H1 (cell line): ENCODE results near the gene FAM149A. TPM values are rescaled to one million over a fixed set of nuclear protein-coding genes. Genes with fewer than 3 reads are reported as not detected.

ENCODE experiments used
- CTCF ChIA-PET: fragments of 300-600 bp; sonication (Branson Sonifier 250); formaldehyde crosslinking; loops from one replicate; lab custom pipeline; 2021; ENCODE audit not compliant: partially characterized antibody; lab: Charles Lee
- POLR2A ChIA-PET: fragments of 300-600 bp; sonication (Branson Sonifier 250); formaldehyde crosslinking; loops from one replicate; lab custom pipeline; 2021; ENCODE audit warnings: inconsistent platforms; ENCODE audit not compliant: partially characterized antibody; lab: Charles Lee
- DNase-seq, 2 experiments: peaks; one replicate each; pipeline versions ENCODE4 v3.0.0 to v3.0.0-alpha.2; 2010 to 2022; ENCODE audit warnings: low spot score in 2 of 2, low read depth in 1 of 2, mixed read lengths in 1 of 2
- FAIRE-seq: peaks from 2 replicates; lab custom pipeline; 2011; peaks lifted over from hg19 to GRCh38; lab: Jason Lieb, UNC
- H2AFZ ChIP-seq: 2 replicates; pipeline ENCODE4 v1.8.1; 2012; ENCODE audit warnings: low read length, inconsistent platforms
- H2AK5ac ChIP-seq: 2 replicates; pipeline ENCODE4 v1.6.1; 2013; ENCODE audit warnings: low read depth, low read length
- H2BK120ac ChIP-seq: replicated peaks from 2 replicates; pipeline ENCODE3; 2013; ENCODE audit warnings: low read depth, low read length, inconsistent platforms
- H2BK12ac ChIP-seq: 2 replicates; pipeline ENCODE4 v1.6.1; 2013; ENCODE audit warnings: low read depth, low read length
- H2BK15ac ChIP-seq: 2 replicates; pipeline ENCODE4 v1.6.1; 2013; ENCODE audit warnings: low read length
- H2BK20ac ChIP-seq: 2 replicates; pipeline ENCODE4 v1.6.1; 2013; ENCODE audit warnings: low read length
- H2BK5ac ChIP-seq: 2 replicates; pipeline ENCODE4 v1.6.1; 2013; ENCODE audit warnings: low read depth, low read length
- H3K14ac ChIP-seq: 2 replicates; pipeline ENCODE4 v1.6.1; 2013; ENCODE audit warnings: inconsistent platforms; ENCODE audit not compliant: insufficient read length
- H3K18ac ChIP-seq: 2 replicates; pipeline ENCODE4 v1.6.1; 2013; ENCODE audit warnings: low read length; ENCODE audit errors: extremely low read depth
- H3K23ac ChIP-seq: 2 replicates; pipeline ENCODE4 v1.6.1; 2013; ENCODE audit warnings: inconsistent platforms; ENCODE audit not compliant: insufficient read length
- H3K23me2 ChIP-seq: 2 replicates; pipeline ENCODE4 v1.6.1; 2013; ENCODE audit warnings: low read depth, low read length
- H3K27ac ChIP-seq: 2 replicates; pipeline ENCODE4 v1.6.1; 2011; ENCODE audit warnings: low read depth, low read length, inconsistent platforms
- H3K27me3 ChIP-seq, 4 experiments: replicated peaks in 1 of 4; 1 replicate in 1 of 4; 2 replicates in 3 of 4; pipeline versions ENCODE4 v1.6.1 to v1.8.1; 2011 to 2013; ENCODE audit warnings: low read length in 3 of 4, mild to moderate bottlenecking in 3 of 4, inconsistent platforms in 2 of 4, mixed read lengths in 2 of 4, moderate library complexity in 1 of 4; ENCODE audit not compliant: control insufficient read depth in 3 of 4, insufficient read depth in 3 of 4; ENCODE audit errors: extremely low read depth in 1 of 4
- H3K36me3 ChIP-seq, 4 experiments: 2 replicates each; pipeline versions ENCODE4 v1.6.1 to v1.8.1; 2011 to 2013; ENCODE audit warnings: mild to moderate bottlenecking in 4 of 4, low read length in 3 of 4, moderate library complexity in 2 of 4, control low read depth in 1 of 4, inconsistent platforms in 1 of 4; ENCODE audit not compliant: insufficient read depth in 4 of 4, control insufficient read depth in 2 of 4
- H3K4ac ChIP-seq: replicated peaks from 2 replicates; pipeline ENCODE3; 2013; ENCODE audit warnings: low read length, low read depth, mixed read lengths, inconsistent platforms; ENCODE audit not compliant: insufficient read length
- H3K4me1 ChIP-seq, 4 experiments: replicated peaks in 1 of 4; 1 replicate in 1 of 4; 2 replicates in 3 of 4; pipeline versions ENCODE4 v1.6.1 to v1.8.1; 2011 to 2013; ENCODE audit warnings: low read length in 3 of 4, inconsistent platforms in 2 of 4, mixed read lengths in 1 of 4; ENCODE audit not compliant: insufficient read depth in 4 of 4, control insufficient read depth in 3 of 4
- H3K4me2 ChIP-seq, 2 experiments: 2 replicates each; pipeline versions ENCODE4 v1.6.1 to v1.8.1; 2011 to 2013; ENCODE audit warnings: low read depth in 2 of 2, low read length in 2 of 2, control low read depth in 1 of 2, inconsistent platforms in 1 of 2, mild to moderate bottlenecking in 1 of 2; ENCODE audit not compliant: insufficient read depth in 1 of 2
- H3K4me3 ChIP-seq, 4 experiments: fragments of 200-600, 300-600 bp in 1 of 4; sonication (generic), shearing (Covaris generic), sonication (Bioruptor Twin) in 1 of 4; 2 replicates each; pipeline versions ENCODE4 v1.5.1 to v1.8.1; 2011 to 2016; ENCODE audit warnings: low read length in 4 of 4, low read depth in 3 of 4, control low read depth in 2 of 4, inconsistent platforms in 2 of 4, mild to moderate bottlenecking in 2 of 4, mixed read lengths in 1 of 4, moderate library complexity in 1 of 4; ENCODE audit not compliant: insufficient read depth in 2 of 4; ENCODE audit errors: extremely low read depth in 1 of 4
- H3K56ac ChIP-seq: replicated peaks from 2 replicates; pipeline ENCODE3; 2013; ENCODE audit warnings: low read depth, mild to moderate bottlenecking, mixed read lengths, low read length, inconsistent platforms; ENCODE audit not compliant: insufficient read length
- H3K79me1 ChIP-seq: 2 replicates; pipeline ENCODE4 v1.6.1; 2013; ENCODE audit warnings: low read depth, low read length, control low read depth
- H3K79me2 ChIP-seq, 2 experiments: 2 replicates each; pipeline versions ENCODE4 v1.6.1 to v1.8.1; 2012 to 2013; ENCODE audit warnings: low read length in 2 of 2, mild to moderate bottlenecking in 2 of 2, inconsistent platforms in 1 of 2; ENCODE audit not compliant: insufficient read depth in 2 of 2, control insufficient read depth in 1 of 2
- H3K9ac ChIP-seq, 4 experiments: replicated peaks in 1 of 4; 1 replicate in 1 of 4; 2 replicates in 3 of 4; pipeline versions ENCODE4 v1.6.1 to v1.8.1; 2011 to 2013; ENCODE audit warnings: low read depth in 3 of 4, low read length in 3 of 4, control low read depth in 2 of 4, mild to moderate bottlenecking in 2 of 4, moderate library complexity in 2 of 4, inconsistent platforms in 1 of 4; ENCODE audit errors: extremely low read depth in 1 of 4
- H3K9me3 ChIP-seq, 2 experiments: 2 replicates each; pipeline versions ENCODE4 v1.6.1 to v1.8.1; 2012 to 2013; ENCODE audit warnings: mild to moderate bottlenecking in 2 of 2, moderate library complexity in 2 of 2, control low read depth in 1 of 2, inconsistent platforms in 1 of 2, low read depth in 1 of 2, low read length in 1 of 2, mixed read lengths in 1 of 2; ENCODE audit not compliant: insufficient read depth in 2 of 2
- H4K20me1 ChIP-seq, 2 experiments: replicated peaks in 1 of 2; 2 replicates each; pipeline versions ENCODE3 to v1.8.1; 2011 to 2013; ENCODE audit warnings: inconsistent platforms in 2 of 2, low read length in 2 of 2, mild to moderate bottlenecking in 1 of 2; ENCODE audit not compliant: insufficient read depth in 2 of 2, control insufficient read depth in 1 of 2
- H4K5ac ChIP-seq: 2 replicates; pipeline ENCODE4 v1.6.1; 2013; ENCODE audit warnings: low read length, low read depth, mixed read lengths, inconsistent platforms; ENCODE audit not compliant: insufficient read length
- H4K8ac ChIP-seq: 2 replicates; pipeline ENCODE4 v1.8.0; 2013; ENCODE audit warnings: mild to moderate bottlenecking, moderate library complexity, low read length, inconsistent platforms; ENCODE audit not compliant: insufficient read depth; ENCODE audit errors: extremely low read depth
- H4K91ac ChIP-seq: replicated peaks from 2 replicates; pipeline ENCODE3; 2013; ENCODE audit warnings: low read length, mixed read lengths, inconsistent platforms; ENCODE audit not compliant: insufficient read length
- BCL11A ChIP-seq, 2 experiments: IDR thresholded peaks; one replicate each; pipeline ENCODE4 v1.6.1; 2011; ENCODE audit warnings: low read depth in 2 of 2, low read length in 2 of 2, mild to moderate bottlenecking in 2 of 2
- CBX5 ChIP-seq: fragments of 300-800, 300-1000 bp; sonication (generic); IDR thresholded peaks from 2 replicates; pipeline ENCODE4 v1.7.1; 2016; ENCODE audit warnings: antibody characterized with exemption, low read length, low read depth
- CEBPB ChIP-seq: IDR thresholded peaks from 2 replicates; pipeline ENCODE4 v1.6.1; 2012; ENCODE audit warnings: low read depth, low read length
- E2F6 ChIP-seq: IDR thresholded peaks from 2 replicates; pipeline ENCODE4 v1.6.1; 2012; ENCODE audit warnings: inconsistent platforms
- EP300 ChIP-seq, 2 experiments: IDR thresholded peaks; 1 replicate in 1 of 2; 2 replicates in 1 of 2; pipeline ENCODE4 v1.6.1; 2011 to 2012; ENCODE audit warnings: low read depth in 2 of 2, low read length in 2 of 2, mild to moderate bottlenecking in 2 of 2, borderline replicate concordance in 1 of 2, inconsistent platforms in 1 of 2, moderate library complexity in 1 of 2
- KDM1A ChIP-seq: fragments of 200-600, 300-600 bp; sonication (generic); IDR thresholded peaks from 2 replicates; pipeline ENCODE4 v1.7.1; 2016; ENCODE audit warnings: mild to moderate bottlenecking, low read length, borderline replicate concordance
- MAFK ChIP-seq: IDR thresholded peaks from 2 replicates; pipeline ENCODE4 v1.6.1; 2012; ENCODE audit warnings: low read depth, mild to moderate bottlenecking, improper control_type of control experiment, low read length
- MAX ChIP-seq: IDR thresholded peaks from 2 replicates; pipeline ENCODE4 v1.6.1; 2012; ENCODE audit warnings: inconsistent platforms
- RFX5 ChIP-seq: IDR thresholded peaks from 2 replicates; pipeline ENCODE4 v1.6.1; 2011; ENCODE audit warnings: low read depth, low read length, improper control_type of control experiment, borderline replicate concordance
- RXRA ChIP-seq: IDR thresholded peaks from 2 replicates; pipeline ENCODE4 v1.6.1; 2011; ENCODE audit warnings: low read depth, mild to moderate bottlenecking, low read length, moderate library complexity; ENCODE audit not compliant: insufficient read depth
- SIRT6 ChIP-seq: IDR thresholded peaks from one replicate; pipeline ENCODE4 v1.7.1; 2012; ENCODE audit warnings: low read length, inconsistent platforms
- SP1 ChIP-seq: IDR thresholded peaks from 2 replicates; pipeline ENCODE4 v1.6.1; 2011; ENCODE audit warnings: low read depth, low read length
- SP2 ChIP-seq: IDR thresholded peaks from 2 replicates; pipeline ENCODE4 v1.6.1; 2012; ENCODE audit warnings: mild to moderate bottlenecking, low read length, inconsistent platforms
- TEAD4 ChIP-seq: IDR thresholded peaks from 2 replicates; pipeline ENCODE4 v1.6.1; 2012; ENCODE audit warnings: low read depth, low read length, inconsistent platforms, mixed read lengths
- WGBS, 2 experiments: shearing (Covaris generic) in 1 of 2; methylation state at CpG; one replicate each; pipeline versions ENCODE4 v1.1.6 to v1.1.7; 2013 to 2015; ENCODE audit warnings: low lambda C conversion rate in 2 of 2, mixed read lengths in 2 of 2, inconsistent platforms in 1 of 2, low coverage in 1 of 2, missing lambda C conversion rate in 1 of 2; ENCODE audit not compliant: insufficient replicate concordance in 2 of 2, insufficient coverage in 1 of 2, insufficient read length in 1 of 2; ENCODE audit errors: extremely low coverage in 1 of 2, missing lambda C conversion rate in 1 of 2; 5-methylcytosine and 5-hydroxymethylcytosine counted together
- polyA plus RNA-seq, 7 experiments: library from polyadenylated mRNA; depleted of rRNA in 3 of 7; stranded (reverse) in 5 of 7; unstranded in 2 of 7; fragments of >200 nt in 5 of 7; fragments of 200-250 nt in 2 of 7; gene quantifications; 1 replicate in 5 of 7; 2 replicates in 1 of 7; 4 replicates in 1 of 7; pipeline versions ENCODE4 v1.2.1 to v1.2.3, GENCODE V29; 2011 to 2013; ENCODE audit warnings: missing spikeins in 2 of 7, mixed read lengths in 2 of 7
- total RNA-seq: library from RNA; stranded (reverse); fragmentation: NEBNext Ultra II Directional; extraction: Animal tissue kit (Norgen Biotek cat#: 25700); gene quantifications from 2 replicates; pipeline ENCODE4 v1.2.1, GENCODE V29; 2021

Gene FAM149A
- total and polyA plus RNA-seq, 2 of the 8 experiments (the other 6 are each of a cell fraction or from before 2014, with no cell fraction given): 6.1 to 8.5 TPM

GRCh38 chr4:186193851-186194250 is 89.3 kb downstream of the FAM149A start:
- no peak overlapping the region for H2BK15ac ChIP-seq
- no peak overlapping the region; the same call in 1 of the 2 replicates for H2AK5ac ChIP-seq
- peaks cover 6 to 14% (median 8%) of the 10 kb centered on the region in 4 experiments; a peak in 5 of 7 replicates for H3K4me1 ChIP-seq
- H3K23ac ChIP-seq: no peak overlapping the region
- no peak overlapping the region for H3K4me3 ChIP-seq
- H3K4ac ChIP-seq: no peak overlapping the region
- WGBS, 2 experiments: 97% methylated on average over 5 of the region's 5 CpGs; no CpG with 5 or more reads in 1 of the 2 experiments
- DNase-seq (no peak), FAIRE-seq (no peak)
- H3K9ac ChIP-seq: no peak overlapping the region
- H4K20me1 ChIP-seq: no peaks in the 10 kb centered on the region
- no peaks in the 10 kb centered on the region for H3K36me3 ChIP-seq
- no peak overlapping the region for H2BK20ac ChIP-seq
- POLR2A ChIA-PET: interaction anchor here (1.2 kb wide), 1 partner anchor 54 kb away, joined by 3 read pairs; no protein-coding TSS in a partner anchor
- no peak overlapping the region for H3K56ac ChIP-seq
- H4K5ac ChIP-seq: no peak overlapping the region
- H3K27me3 ChIP-seq: no peaks in the 10 kb centered on the region
- no peak overlapping the region for H3K14ac ChIP-seq
- no peak overlapping the region for H2BK120ac ChIP-seq
- H4K91ac ChIP-seq: no peak overlapping the region
- H2AFZ ChIP-seq: no peak overlapping the region
- H3K4me2 ChIP-seq: no peak overlapping the region
- no peak overlapping the region for H3K18ac ChIP-seq
- H3K79me1 ChIP-seq: no peaks in the 10 kb centered on the region
- CTCF ChIA-PET: interaction anchor here (0.8 to 2.9 kb wide), 3 partner anchors 8 to 50 kb away, joined by 3 to 13 read pairs (median 3); no protein-coding TSS in a partner anchor
- H4K8ac ChIP-seq: no peak overlapping the region
- no peaks in the 10 kb centered on the region for H3K9me3 ChIP-seq
- H3K23me2 ChIP-seq: peaks cover 5% of the 10 kb centered on the region; the same call in 1 of the 2 replicates
- no peak overlapping the region for H2BK5ac ChIP-seq
- H3K79me2 ChIP-seq: no peaks in the 10 kb centered on the region
- no peak overlapping the region for H2BK12ac ChIP-seq
- H3K27ac ChIP-seq: no peak overlapping the region
- TF ChIP-seq KDM1A (no peak), EP300 (IDR thresholded peaks at IDR 0.05; ENCODE audit: borderline replicate concordance in 1 of 2, low read depth in 2 of 2, low read length in 2 of 2) (no peak), SP1 (no peak), TEAD4 (no peak), MAFK (no peak), E2F6 (no peak), BCL11A (IDR thresholded peaks at IDR 0.05; ENCODE audit: low read depth in 2 of 2, low read length in 2 of 2) (no peak), CEBPB (no peak), RXRA (no peak), CBX5 (no peak), RFX5 (no peak), SP2 (no peak), SIRT6 (no peak), MAX (no peak)
